Neural crest cell (in vitro differentiated cells): ENCODE data around the gene HAPLN2. TPM values are rescaled to one million over a fixed set of nuclear protein-coding genes. Genes with fewer than 3 reads are reported as not detected.
A peak's percentile ranks its signal among the peaks of the same experiment; 100 is the strongest.

Experiments used
- DNase-seq: peaks from one replicate; pipeline ENCODE4 v3.0.0; 2021; ENCODE audit warnings: low read depth, mixed read lengths, low spot score
- H3K27ac Mint-ChIP-seq: one replicate; pipeline ENCODE4 v1.8.0; 2021; ENCODE audit warnings: mild to moderate bottlenecking, mixed read lengths; ENCODE audit not compliant: unreplicated experiment
- H3K27me3 Mint-ChIP-seq: 2 replicates; pipeline ENCODE4 v1.8.0; 2021; ENCODE audit warnings: low read depth, mild to moderate bottlenecking, mixed read lengths
- H3K36me3 Mint-ChIP-seq: 2 replicates; pipeline ENCODE4 v1.8.0; 2021; ENCODE audit warnings: low read depth, mild to moderate bottlenecking, mixed read lengths
- H3K4me1 Mint-ChIP-seq: 2 replicates; pipeline ENCODE4 v1.8.0; 2021; ENCODE audit warnings: mixed read lengths
- H3K4me3 Mint-ChIP-seq: one replicate; pipeline ENCODE4 v1.8.0; 2021; ENCODE audit warnings: mild to moderate bottlenecking, mixed read lengths
- H3K9me3 Mint-ChIP-seq: 2 replicates; pipeline ENCODE4 v1.8.0; 2021; ENCODE audit warnings: mixed read lengths
- CTCF ChIP-seq: fragments of 200-600 bp; sonication (generic); conservative IDR thresholded peaks from 2 replicates; pipeline ENCODE4 v1.5.0; 2021; ENCODE audit warnings: antibody characterized with exemption, mild to moderate bottlenecking
- total RNA-seq: library from RNA; stranded (reverse); gene quantifications from 2 replicates; pipeline ENCODE4 v1.2.1, GENCODE V29; 2021

The HAPLN2 gene
- total RNA-seq, 1 donor from 2014 or later, result 0.70 TPM

- peaks cover 30% of the 10 kb centered on the region for H3K4me1 Mint-ChIP-seq
- H3K27ac Mint-ChIP-seq, result no peak overlapping the region
- TF ChIP-seq CTCF, result no peak
- DNase-seq, result no peak
- peaks cover 7% of the 10 kb centered on the region for H3K36me3 Mint-ChIP-seq
- no peaks in the 10 kb centered on the region for H3K27me3 Mint-ChIP-seq
- peak overlapping the region; percentile 94 for H3K4me3 Mint-ChIP-seq
- H3K9me3 Mint-ChIP-seq, result no peaks in the 10 kb centered on the region
These were observed 28.7 kb upstream of the HAPLN2 start for GRCh38 chr1:156590326-156591180.

- H3K4me1 Mint-ChIP-seq, result peaks cover 30% of the 10 kb centered on the region
- H3K9me3 Mint-ChIP-seq, result no peaks in the 10 kb centered on the region
- H3K36me3 Mint-ChIP-seq, result peaks cover 8% of the 10 kb centered on the region
- no peak for DNase-seq
- no peaks in the 10 kb centered on the region for H3K27me3 Mint-ChIP-seq
- H3K27ac Mint-ChIP-seq, result peak overlapping the region; percentile 75
- peak overlapping the region; percentile 94 for H3K4me3 Mint-ChIP-seq
- TF ChIP-seq CTCF, result no peak
These were observed 28.1 kb upstream of the HAPLN2 start for GRCh38 chr1:156591181-156591431.

DNA sequence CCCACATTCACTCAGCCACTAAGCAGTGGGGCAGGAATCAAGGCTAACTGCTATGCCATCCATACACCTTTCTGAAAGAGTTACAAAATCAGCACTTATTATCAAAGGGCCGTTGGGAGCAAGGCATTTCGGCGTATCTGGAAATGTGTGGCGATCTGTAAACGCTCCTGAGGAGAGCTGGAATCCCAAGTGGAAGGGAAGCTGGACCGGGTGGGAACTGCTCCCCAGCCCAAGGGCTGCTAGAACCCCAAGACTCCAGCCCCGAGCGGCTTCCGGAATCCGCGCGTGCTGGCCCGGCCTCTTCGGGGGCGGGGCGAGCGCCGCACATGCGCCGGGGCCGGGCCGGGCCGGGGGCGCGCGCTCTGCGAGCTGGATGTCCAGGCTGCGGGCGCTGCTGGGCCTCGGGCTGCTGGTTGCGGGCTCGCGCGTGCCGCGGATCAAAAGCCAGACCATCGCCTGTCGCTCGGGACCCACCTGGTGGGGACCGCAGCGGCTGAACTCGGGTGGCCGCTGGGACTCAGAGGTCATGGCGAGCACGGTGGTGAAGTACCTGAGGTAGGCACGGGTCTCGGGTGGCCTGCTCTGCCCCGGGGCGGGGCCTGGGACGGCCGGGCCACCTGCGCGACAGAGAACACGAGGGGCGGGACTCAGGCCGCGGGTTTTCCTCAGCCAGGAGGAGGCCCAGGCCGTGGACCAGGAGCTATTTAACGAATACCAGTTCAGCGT lies 27.6 kb upstream of the HAPLN2 start, which contains the start of gene NAXE:
TSS of gene NAXE (plus strand) at position 345 of the 726 bp plus-strand sequence. CDS start at position 374, 29 bp downstream.
- peaks cover 8% of the 10 kb centered on the region for H3K36me3 Mint-ChIP-seq
- H3K27ac Mint-ChIP-seq, result peak within 1 kb of the TSS; percentile 75

GRCh38 chr1:156592158-156592909 lies 26.9 kb upstream of the HAPLN2 start:
- peaks cover 30% of the 10 kb centered on the region for H3K4me1 Mint-ChIP-seq
- H3K27ac Mint-ChIP-seq, result no peak overlapping the region
- no peak for TF ChIP-seq CTCF
- no peak for DNase-seq
- no peaks in the 10 kb centered on the region for H3K27me3 Mint-ChIP-seq
- H3K9me3 Mint-ChIP-seq, result no peaks in the 10 kb centered on the region
- H3K36me3 Mint-ChIP-seq, result peaks cover 13% of the 10 kb centered on the region
- peak overlapping the region; percentile 94 for H3K4me3 Mint-ChIP-seq

More for the DNA sequence above, 27.6 kb upstream of the HAPLN2 start, which contains the start of gene NAXE:
- H3K4me3 Mint-ChIP-seq, result peak within 1 kb of the TSS; percentile 94
- TF ChIP-seq CTCF, result no peak
- DNase-seq, result peak; percentile 59
- peaks cover 30% of the 10 kb centered on the region for H3K4me1 Mint-ChIP-seq
- H3K9me3 Mint-ChIP-seq, result no peaks in the 10 kb centered on the region
- H3K27me3 Mint-ChIP-seq, result no peaks in the 10 kb centered on the region

DNA sequence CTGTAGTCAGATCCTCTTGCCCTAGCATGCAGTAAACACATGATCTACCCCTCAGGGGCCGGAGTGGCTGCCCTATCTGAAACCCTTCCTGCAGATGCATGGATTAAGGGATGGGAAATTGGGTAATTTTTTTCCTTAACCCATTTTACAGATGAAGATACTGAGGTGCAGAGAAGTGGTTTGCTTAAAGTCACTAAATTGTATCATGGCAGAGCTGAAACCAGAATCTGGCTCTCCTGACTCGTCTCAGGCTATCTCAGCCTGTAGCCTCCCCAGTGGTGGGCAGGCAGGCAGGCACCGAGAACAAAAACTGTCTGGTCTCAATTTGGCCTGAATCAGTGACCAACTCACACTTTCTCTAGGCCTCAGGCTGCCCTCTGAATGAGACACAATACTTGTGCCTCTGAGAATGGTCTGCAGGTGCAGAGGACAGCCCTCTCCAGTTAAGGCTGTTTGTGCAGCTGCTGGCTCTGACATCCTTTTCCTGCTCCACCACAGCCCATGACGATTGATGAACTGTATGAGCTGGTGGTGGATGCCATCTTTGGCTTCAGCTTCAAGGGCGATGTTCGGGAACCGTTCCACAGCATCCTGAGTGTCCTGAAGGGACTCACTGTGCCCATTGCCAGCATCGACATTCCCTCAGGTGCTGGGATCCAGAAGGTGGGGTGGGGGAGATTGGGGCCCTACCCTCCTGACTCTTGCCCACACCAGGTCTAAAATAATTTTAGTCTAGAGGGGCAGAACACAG lies 26.1 kb upstream of the HAPLN2 start:
- TF ChIP-seq CTCF, result no peak
- H3K27ac Mint-ChIP-seq, result no peak overlapping the region
- no peaks in the 10 kb centered on the region for H3K9me3 Mint-ChIP-seq
- peaks cover 13% of the 10 kb centered on the region for H3K36me3 Mint-ChIP-seq
- DNase-seq, result no peak
- H3K4me3 Mint-ChIP-seq, result peak overlapping the region; percentile 94
- peaks cover 30% of the 10 kb centered on the region for H3K4me1 Mint-ChIP-seq
- H3K27me3 Mint-ChIP-seq, result no peaks in the 10 kb centered on the region
